Measurements from ENCODE around the gene AUTS2. TPM values are rescaled to one million over a fixed set of nuclear protein-coding genes. Genes with fewer than 3 reads are reported as not detected.

Gene AUTS2
- total and polyA plus RNA-seq, 4 donors = 4.9 to 24.4 (median 7.0) TPM

DNA sequence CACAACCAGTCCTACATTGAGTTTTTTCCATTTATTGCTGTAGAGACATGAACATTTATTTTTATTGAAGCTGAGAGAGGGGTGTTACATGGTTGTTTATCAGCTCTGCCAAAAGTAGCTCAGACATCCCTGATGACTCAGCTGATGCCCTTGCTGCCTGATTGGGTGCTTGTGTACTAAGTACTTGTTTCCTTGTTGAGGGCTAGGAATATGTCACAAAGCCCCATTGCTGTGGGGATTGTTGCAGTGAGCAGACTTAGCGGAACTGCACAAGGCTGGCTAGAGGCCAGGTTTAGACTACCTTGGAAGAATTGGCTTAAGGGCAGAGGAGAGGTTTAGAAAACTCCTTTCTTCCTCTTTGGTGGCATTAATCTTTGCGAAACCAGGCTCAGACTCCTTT lies 110.6 kb downstream of the AUTS2 start:
- H3K9me3 ChIP-seq (ENCODE audit: control insufficient read depth in 4 of 4, low read length in 3 of 4) = no peaks in the 10 kb centered on the region
- no peak overlapping the region for H3K9ac ChIP-seq (ENCODE audit: low read depth in 1 of 2, low read length in 2 of 2)
- TF ChIP-seq HNF4G (IDR thresholded peaks at IDR 0.05) = no peak
- TF ChIP-seq ZBTB33 (IDR thresholded peaks at IDR 0.05) = no peak
- no peak for TF ChIP-seq FOXA2 (IDR thresholded peaks at IDR 0.05)
- TF ChIP-seq REST (IDR thresholded peaks at IDR 0.05) = no peak
- TF ChIP-seq FOXA1 (IDR thresholded peaks at IDR 0.05) = no peak
- no peak for TF ChIP-seq YY1 (IDR thresholded peaks at IDR 0.05)
- no peak for TF ChIP-seq GABPA (IDR thresholded peaks at IDR 0.05 in 1 of 2, conservative IDR thresholded peaks at IDR 0.05 in 1 of 2)
- WGBS = 85% methylated on average over 2 of the region's 2 CpGs
- no peak overlapping the region for H3K27ac ChIP-seq (ENCODE audit: low read depth in 1 of 2, low read length in 2 of 2)
- peaks cover 0 to 7% (median 0%) of the 10 kb centered on the region in 4 donors for H3K27me3 ChIP-seq (ENCODE audit: control insufficient read depth in 4 of 4, insufficient read depth in 4 of 4, low read length in 3 of 4)
- no peak overlapping the region for H3K4me3 ChIP-seq (ENCODE audit: low read depth in 1 of 3, low read length in 3 of 3)
- no peaks in the 10 kb centered on the region for H3K4me1 ChIP-seq (ENCODE audit: control insufficient read depth in 4 of 4, insufficient read depth in 4 of 4, low read length in 3 of 4)
- DNase-seq (ENCODE audit: low spot score) = no peak
- no peaks in the 10 kb centered on the region for H3K36me3 ChIP-seq (ENCODE audit: control insufficient read depth in 4 of 4, insufficient read depth in 3 of 4, low read depth in 1 of 4, low read length in 3 of 4)

- no peaks in the 10 kb centered on the region for H3K36me3 ChIP-seq (ENCODE audit: control insufficient read depth in 4 of 4, insufficient read depth in 3 of 4, low read depth in 1 of 4, low read length in 3 of 4)
- TF ChIP-seq TAF1 (conservative IDR thresholded peaks at IDR 0.05) (no peak), SP1 (IDR thresholded peaks at IDR 0.05) (no peak), RXRA (IDR thresholded peaks at IDR 0.05) (no peak), YY1 (IDR thresholded peaks at IDR 0.05) (no peak), JUND (IDR thresholded peaks at IDR 0.05) (no peak), HNF4G (IDR thresholded peaks at IDR 0.05) (no peak), CTCF (IDR thresholded peaks at IDR 0.05; ENCODE audit: low read depth, low read length, missing input control) (no peak), FOXA1 (IDR thresholded peaks at IDR 0.05) (no peak), ZBTB33 (IDR thresholded peaks at IDR 0.05) (no peak), RAD21 (IDR thresholded peaks at IDR 0.05) (no peak), NR2F2 (IDR thresholded peaks at IDR 0.05) (no peak), GABPA (IDR thresholded peaks at IDR 0.05 in 1 of 2, conservative IDR thresholded peaks at IDR 0.05 in 1 of 2) (no peak), HNF4A (conservative IDR thresholded peaks at IDR 0.05) (no peak), REST (IDR thresholded peaks at IDR 0.05) (no peak), EGR1 (IDR thresholded peaks at IDR 0.05; ENCODE audit: low read depth in 2 of 2) (no peak), FOXA2 (IDR thresholded peaks at IDR 0.05) (no peak)
- TF ChIP-seq, protein P1, sequence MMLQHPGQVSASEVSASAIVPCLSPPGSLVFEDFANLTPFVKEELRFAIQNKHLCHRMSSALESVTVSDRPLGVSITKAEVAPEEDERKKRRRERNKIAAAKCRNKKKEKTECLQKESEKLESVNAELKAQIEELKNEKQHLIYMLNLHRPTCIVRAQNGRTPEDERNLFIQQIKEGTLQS (IDR thresholded peaks at IDR 0.05) = no peak
- TF ChIP-seq, protein P2, sequence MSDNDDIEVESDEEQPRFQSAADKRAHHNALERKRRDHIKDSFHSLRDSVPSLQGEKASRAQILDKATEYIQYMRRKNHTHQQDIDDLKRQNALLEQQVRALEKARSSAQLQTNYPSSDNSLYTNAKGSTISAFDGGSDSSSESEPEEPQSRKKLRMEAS (IDR thresholded peaks at IDR 0.05) = no peak
- H3K4me3 ChIP-seq (ENCODE audit: low read depth in 1 of 3, low read length in 3 of 3) = no peak overlapping the region
- H3K9me3 ChIP-seq (ENCODE audit: control insufficient read depth in 4 of 4, low read length in 3 of 4) = no peaks in the 10 kb centered on the region
- 85% methylated on average over 5 of the region's 5 CpGs for WGBS
- H3K9ac ChIP-seq (ENCODE audit: low read depth in 1 of 2, low read length in 2 of 2) = no peak overlapping the region
- peaks cover 0 to 7% (median 0%) of the 10 kb centered on the region in 4 donors for H3K27me3 ChIP-seq (ENCODE audit: control insufficient read depth in 4 of 4, insufficient read depth in 4 of 4, low read length in 3 of 4)
- DNase-seq (ENCODE audit: low spot score) = no peak
- no peaks in the 10 kb centered on the region for H3K4me1 ChIP-seq (ENCODE audit: control insufficient read depth in 4 of 4, insufficient read depth in 4 of 4, low read length in 3 of 4)
- H3K27ac ChIP-seq (ENCODE audit: low read depth in 1 of 2, low read length in 2 of 2) = no peak overlapping the region
Observed at GRCh38 chr7:69710768-69711438, 112.6 kb downstream of the AUTS2 start.
